Mammary epithelial cell (primary cell): Measurements from ENCODE around the gene DCD.

Experiments used
- EZH2 ChIP-seq: IDR thresholded peaks from 2 replicates; pipeline ENCODE4 v1.6.1; 2012; ENCODE audit warnings: low read length, inconsistent platforms, borderline replicate concordance
- TF ChIP-seq, protein P1 (sequence below), 2 donors: IDR thresholded peaks in 1 of 2; conservative IDR thresholded peaks in 1 of 2; 2 replicates each; pipeline ENCODE4 v1.5.1; 2011 to 2012; ENCODE audit warnings: inconsistent platforms in 2 of 2, low read length in 2 of 2, mild to moderate bottlenecking in 2 of 2, control low read depth in 1 of 2, low read depth in 1 of 2; ENCODE audit not compliant: insufficient read depth in 1 of 2; ENCODE audit errors: extremely low read depth in 1 of 2

DNA sequence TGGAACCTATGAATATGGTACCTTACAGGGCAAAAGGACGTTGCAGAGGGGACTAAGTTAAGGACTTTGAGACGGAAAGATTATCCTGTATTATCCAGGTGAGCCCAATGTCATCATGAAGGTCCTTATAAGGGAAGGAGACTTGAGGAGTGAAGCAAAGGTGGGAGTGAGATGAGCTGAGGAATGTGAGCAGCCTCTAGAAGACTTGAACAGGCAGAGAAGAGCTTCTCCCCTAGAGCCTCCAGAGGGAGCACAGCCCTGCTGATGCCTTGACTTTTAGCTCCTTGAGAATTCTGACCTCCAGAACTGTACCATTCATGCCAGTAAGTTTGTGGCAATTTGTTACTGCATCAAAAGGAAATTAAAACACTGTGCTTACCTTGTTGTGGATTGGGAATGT, 41.8 kb upstream of the DCD start:
- no peak for TF ChIP-seq EZH2
- TF ChIP-seq, protein P1, sequence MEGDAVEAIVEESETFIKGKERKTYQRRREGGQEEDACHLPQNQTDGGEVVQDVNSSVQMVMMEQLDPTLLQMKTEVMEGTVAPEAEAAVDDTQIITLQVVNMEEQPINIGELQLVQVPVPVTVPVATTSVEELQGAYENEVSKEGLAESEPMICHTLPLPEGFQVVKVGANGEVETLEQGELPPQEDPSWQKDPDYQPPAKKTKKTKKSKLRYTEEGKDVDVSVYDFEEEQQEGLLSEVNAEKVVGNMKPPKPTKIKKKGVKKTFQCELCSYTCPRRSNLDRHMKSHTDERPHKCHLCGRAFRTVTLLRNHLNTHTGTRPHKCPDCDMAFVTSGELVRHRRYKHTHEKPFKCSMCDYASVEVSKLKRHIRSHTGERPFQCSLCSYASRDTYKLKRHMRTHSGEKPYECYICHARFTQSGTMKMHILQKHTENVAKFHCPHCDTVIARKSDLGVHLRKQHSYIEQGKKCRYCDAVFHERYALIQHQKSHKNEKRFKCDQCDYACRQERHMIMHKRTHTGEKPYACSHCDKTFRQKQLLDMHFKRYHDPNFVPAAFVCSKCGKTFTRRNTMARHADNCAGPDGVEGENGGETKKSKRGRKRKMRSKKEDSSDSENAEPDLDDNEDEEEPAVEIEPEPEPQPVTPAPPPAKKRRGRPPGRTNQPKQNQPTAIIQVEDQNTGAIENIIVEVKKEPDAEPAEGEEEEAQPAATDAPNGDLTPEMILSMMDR (conservative IDR thresholded peaks at IDR 0.05 in 1 of 2, IDR thresholded peaks at IDR 0.05 in 1 of 2; ENCODE audit: extremely low read depth in 1 of 2, insufficient read depth in 1 of 2, low read depth in 1 of 2, low read length in 2 of 2) = peak in 1 of 2 donors; percentile 36
